H4 (cell line): Measurements from ENCODE around the gene PTMS. TPM values are rescaled to one million over a fixed set of nuclear protein-coding genes. Genes with fewer than 3 reads are reported as not detected.

Source experiments
- DNase-seq: peaks from one replicate; pipeline ENCODE4 v3.0.0-alpha.2; 2015; ENCODE audit warnings: low spot score
- total RNA-seq: library from RNA; depleted of rRNA; stranded (reverse); fragments of >200 nt; shearing (Covaris generic); gene quantifications from 2 replicates; pipeline ENCODE4 v1.2.3, GENCODE V29; 2014

Gene PTMS
- total RNA-seq, 1 experiment from 2014 or later = 122 TPM

GRCh38 chr12:6788972-6789924, 23.1 kb downstream of the PTMS start, which contains the start of gene CD4:
Gene CD4, plus strand, starts transcription at chr12:6789528. Its CDS starts 10,611 bp downstream, at chr12:6800139.
- DNase-seq = no peak

DNA sequence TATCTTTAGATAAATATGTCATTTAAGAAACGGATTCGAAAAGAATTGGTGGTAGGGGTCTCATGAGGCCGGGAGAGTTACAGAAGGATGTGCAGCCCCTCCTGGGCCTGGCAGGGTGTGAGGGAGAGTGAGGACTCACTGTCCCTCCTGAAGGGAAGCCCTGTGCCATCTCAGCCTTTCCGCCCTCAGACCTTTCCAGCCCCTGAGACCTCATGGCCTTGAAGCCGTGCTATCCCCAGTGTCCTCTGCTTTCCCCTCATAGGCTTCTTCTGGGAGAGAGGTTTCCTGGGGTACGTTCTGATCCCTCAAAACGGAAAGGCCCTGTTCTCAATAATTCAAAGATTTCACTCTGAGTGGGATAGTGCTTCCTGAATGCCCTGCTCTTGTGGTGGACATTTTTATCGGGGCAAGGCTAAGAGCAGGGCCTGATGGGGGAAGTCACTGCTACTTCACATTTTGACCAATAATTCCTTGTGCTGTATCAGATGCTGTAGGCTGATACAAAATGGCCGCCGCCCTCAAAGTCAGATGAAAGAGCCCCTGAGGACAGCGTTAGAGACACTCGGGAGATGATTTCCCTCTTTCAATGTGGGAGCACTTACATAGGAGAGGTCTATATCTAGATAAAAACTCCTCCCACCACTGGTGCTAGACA, 24.5 kb downstream of the PTMS start:
- no peak for DNase-seq

DNA sequence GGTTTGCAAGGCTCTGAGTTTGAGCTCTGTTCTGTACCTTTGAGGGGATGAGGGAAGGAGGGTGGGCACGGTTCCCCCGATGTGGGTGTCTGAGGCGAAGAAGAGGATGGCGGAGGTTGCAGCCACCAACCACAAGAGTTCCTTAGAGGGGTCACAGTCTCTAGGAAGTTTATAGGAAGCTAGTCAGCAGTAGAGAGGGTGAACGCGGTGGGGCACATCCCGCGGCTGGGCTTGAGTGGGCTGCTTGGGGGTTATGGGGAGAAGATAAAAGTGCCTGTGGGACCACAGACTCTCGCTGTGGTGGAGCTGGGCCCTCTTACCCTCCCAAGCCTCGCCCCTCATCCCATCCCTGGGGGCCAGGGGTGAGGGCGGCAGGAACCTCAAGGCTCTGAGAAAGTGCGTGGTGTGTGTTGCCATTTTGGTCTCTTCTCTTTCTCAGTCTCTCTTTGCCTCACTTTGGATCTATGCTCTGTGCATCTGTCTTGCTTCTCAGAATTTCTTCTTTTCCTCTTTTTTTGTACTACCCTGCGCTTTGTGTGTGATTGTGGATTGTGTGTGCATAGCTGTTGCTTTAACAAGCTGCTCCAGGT, 25.9 kb downstream of the PTMS start:
- DNase-seq = no peak

DNA sequence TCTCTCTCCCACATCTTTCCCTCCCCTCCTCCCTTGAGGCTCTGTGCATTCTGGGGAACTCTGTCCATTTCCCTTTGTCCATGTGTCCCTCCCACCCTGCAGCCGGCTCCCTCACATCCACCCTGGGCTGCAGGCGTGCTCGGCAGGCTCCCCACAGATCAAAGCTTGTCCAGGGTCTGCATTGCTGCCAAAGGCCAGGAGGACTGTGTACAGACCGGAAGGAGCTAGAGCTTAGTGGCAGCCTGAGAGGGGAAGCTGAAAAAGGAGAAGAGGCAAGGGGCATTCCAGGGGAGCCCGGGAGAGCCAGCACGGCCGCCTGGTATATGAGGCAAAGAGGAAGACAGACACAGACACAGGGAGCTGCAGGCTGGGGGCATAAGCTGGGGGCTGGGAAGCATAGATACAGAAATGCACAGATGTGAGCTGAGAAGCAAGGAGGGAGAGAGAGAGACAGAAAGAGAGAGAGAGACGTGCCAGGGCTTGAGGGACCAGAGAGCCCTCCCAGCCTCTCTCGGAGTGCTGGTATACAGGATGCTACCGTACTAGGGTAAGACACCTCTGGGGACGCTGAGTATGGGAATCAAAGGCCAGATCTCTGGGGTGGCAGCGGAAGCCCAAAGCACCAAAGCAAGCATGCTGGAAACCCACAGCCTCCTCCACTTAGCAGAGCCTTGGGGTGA, 26.5 kb downstream of the PTMS start:
- no peak for DNase-seq

DNA sequence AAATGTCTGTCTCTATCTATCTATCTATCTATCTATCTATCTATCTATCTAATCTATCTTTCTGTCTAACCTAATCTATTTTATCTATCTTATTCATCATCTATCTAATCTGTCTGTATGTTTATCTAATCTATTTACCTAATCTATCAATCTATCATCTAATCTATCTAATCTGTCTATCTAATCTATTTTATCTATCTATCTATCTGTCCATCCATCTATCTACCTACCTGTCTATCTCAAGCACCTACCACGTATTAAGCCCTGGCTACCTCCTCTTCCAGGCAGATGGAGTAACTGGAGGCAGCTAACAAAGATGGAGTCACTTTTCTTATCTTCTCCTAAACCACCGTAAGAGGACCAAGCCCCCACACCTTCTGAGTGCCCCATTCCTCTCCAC, 28.9 kb downstream of the PTMS start:
- DNase-seq = no peak

- no peak for DNase-seq
These were observed 30.4 kb downstream of the PTMS start for GRCh38 chr12:6796576-6796975.

DNA sequence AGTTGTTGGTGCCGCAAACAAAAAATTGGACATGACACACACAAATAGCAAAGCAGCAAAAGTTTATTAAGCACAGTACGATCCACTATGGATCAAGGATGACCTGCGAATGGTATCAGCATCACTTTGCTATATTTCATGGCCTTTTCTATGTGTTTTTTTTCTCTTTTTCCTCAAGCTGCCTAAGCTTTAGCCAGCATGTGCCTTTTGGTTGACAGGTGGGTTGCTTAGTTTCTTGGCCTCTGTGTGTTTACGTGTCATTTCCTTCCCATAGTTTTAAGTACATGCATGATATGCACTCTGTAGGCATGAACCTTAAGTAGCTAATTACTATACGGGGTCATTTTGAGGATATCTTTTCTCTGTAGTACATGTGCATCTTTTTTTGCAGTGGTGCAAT, 33.0 kb downstream of the PTMS start:
- no peak for DNase-seq

DNA sequence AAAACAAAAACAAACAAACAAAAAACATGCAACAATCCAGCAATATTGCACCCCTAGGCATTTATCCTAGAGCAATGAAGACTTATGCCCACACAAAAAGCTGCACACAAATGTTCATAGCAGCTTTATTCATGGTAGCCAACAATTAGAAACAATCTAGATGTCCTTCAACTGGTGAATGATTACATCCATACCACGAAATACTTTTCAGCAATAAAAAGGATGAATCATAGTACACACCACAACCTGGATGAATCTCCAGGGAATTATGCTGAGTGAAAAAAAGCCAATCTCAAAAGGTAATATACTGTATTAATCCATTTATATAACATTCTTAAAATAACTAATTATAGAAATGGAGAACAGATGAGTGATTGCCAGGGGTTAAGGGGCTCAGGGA, 41.0 kb downstream of the PTMS start:
- no peak for DNase-seq

DNA sequence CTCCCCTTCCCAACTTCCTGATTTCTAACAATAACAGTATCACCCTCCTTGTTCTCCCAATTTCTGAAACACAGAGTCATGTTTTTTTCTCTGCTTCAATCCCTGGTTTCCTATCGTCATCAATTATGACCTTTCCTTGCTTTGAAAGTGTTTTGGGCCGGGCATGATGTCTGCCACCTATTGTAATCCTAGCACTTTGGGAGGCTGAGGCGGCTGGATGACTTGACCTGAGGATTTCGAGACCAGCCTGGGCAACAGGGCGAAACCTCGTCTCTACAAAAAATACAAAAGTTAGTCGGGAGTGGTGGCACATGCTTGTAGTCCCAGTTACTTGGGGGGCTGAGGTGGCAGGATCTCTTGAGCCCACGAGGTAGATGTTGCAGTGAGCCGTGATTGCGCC, 42.9 kb downstream of the PTMS start:
- DNase-seq = no peak

DNA sequence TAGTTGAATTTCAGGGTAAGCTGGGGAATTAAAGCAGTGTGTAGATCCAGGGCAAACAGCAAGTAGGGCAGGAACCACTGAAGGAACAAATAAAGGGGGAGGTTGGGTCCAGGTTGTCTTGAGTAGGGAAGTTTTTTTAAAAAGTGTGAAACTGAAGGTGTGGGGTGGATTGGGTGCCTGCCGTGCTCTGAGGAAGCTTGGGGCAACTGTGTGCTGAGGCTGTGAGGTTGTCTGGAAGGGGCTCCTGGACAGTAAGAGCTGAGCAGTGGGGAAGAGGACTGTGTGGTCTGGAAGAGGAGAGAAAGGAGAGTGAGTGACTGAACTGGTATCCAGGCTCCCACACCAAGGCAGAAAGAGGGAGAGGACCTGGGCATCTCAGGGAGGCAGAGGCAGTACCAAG, 44.6 kb downstream of the PTMS start:
- DNase-seq = no peak

DNA sequence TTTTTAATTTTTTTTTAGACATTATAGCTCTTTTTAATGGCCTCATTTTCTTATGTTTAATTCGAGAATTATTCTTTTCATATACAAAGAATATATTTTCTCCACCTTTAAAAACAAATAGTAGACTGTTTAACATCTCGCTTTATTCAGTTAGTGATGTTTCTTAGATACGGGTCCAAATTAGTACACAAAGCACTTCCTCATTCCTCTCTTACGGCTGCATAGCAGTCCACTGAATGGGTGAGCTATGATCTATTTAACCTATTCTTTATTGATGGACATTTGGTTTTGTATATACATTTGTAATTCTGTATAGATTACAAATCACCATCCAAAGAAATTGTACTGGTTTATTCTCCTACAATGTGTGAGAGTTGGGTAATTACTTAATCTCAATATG, 47.2 kb downstream of the PTMS start:
- DNase-seq = no peak

DNA sequence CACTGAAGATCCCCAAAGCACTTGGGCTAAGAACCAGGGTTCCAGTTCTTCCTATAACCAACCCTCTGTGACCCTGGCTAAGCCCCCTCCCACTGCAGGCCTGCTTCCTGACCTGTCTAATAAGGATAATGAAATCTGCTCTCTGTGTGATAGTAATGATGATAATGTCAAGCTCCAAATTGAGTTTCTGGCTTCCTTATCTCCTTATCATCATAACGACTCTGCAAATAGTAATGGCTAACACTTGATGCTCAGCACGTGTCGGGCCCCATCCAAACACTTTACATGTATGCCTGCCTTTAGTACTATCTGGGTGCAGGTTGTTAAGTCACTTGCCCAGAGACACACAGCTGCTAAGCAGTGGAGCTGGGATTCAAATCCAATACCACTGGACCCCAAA, 50.4 kb downstream of the PTMS start:
- no peak for DNase-seq

DNA sequence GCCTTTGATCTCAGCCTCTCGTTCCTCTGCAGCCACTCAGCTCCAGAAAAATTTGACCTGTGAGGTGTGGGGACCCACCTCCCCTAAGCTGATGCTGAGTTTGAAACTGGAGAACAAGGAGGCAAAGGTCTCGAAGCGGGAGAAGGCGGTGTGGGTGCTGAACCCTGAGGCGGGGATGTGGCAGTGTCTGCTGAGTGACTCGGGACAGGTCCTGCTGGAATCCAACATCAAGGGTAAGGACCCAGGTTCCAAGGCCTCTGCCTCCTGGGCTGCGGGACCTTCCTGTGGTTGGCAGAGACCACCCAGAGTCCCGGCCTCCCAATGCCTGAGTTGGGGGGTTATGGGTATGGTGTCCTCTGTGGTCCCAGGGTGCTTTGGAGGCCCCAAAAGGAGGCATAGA, 50.9 kb downstream of the PTMS start:
- DNase-seq = no peak

- no peak for DNase-seq
These were observed 51.5 kb downstream of the PTMS start for GRCh38 chr12:6817662-6818157.

- DNase-seq = no peak
These were observed 52.1 kb downstream of the PTMS start for GRCh38 chr12:6818222-6818621.

GRCh38 chr12:6818645-6819044, 52.5 kb downstream of the PTMS start:
- no peak for DNase-seq

GRCh38 chr12:6819106-6820030, 53.2 kb downstream of the PTMS start:
- DNase-seq = no peak

- no peak for DNase-seq
These were observed 54.0 kb downstream of the PTMS start for GRCh38 chr12:6820166-6820565.
